Sigmoid colon (tissue), 7 donors: ENCODE data around the gene RASA2. TPM values are rescaled to one million over a fixed set of nuclear protein-coding genes. Genes with fewer than 3 reads are reported as not detected.

Experiments used
- DNase-seq: peaks from one replicate; pipeline ENCODE4 v3.0.0-alpha.2; 2019
- H3K27ac ChIP-seq, 4 donors: fragments of 200-600 bp; sonication (generic); one replicate each; pipeline ENCODE4 v1.5.1; 2016 to 2019; ENCODE audit warnings: mild to moderate bottlenecking in 1 of 4
- H3K27me3 ChIP-seq, 3 donors: fragments of 200-600 bp; sonication (generic); one replicate each; pipeline ENCODE4 v1.5.1; 2019; ENCODE audit warnings: mild to moderate bottlenecking in 1 of 3
- H3K36me3 ChIP-seq, 4 donors: fragments of 200-600 bp; sonication (generic); one replicate each; pipeline ENCODE4 v1.5.1; 2016 to 2019
- H3K4me1 ChIP-seq, 4 donors: fragments of 200-600 bp; sonication (generic); one replicate each; pipeline ENCODE4 v1.5.1; 2017 to 2019
- H3K4me3 ChIP-seq, 4 donors: fragments of 200-600 bp; sonication (generic); one replicate each; pipeline ENCODE4 v1.5.1; 2017 to 2019; ENCODE audit warnings: mild to moderate bottlenecking in 2 of 4, moderate library complexity in 1 of 4
- H3K9me3 ChIP-seq, 4 donors: fragments of 200-600 bp in 3 of 4; sonication (generic) in 3 of 4; one replicate each; pipeline versions ENCODE4 v1.5.1 to v1.6.1; 2013 to 2019
- EP300 ChIP-seq, 4 donors: sonication (generic); formaldehyde crosslinking; IDR thresholded peaks; one replicate each; pipeline ENCODE4 v1.6.1; 2017; ENCODE audit warnings: antibody characterized with exemption in 4 of 4
- POLR2A ChIP-seq, 2 donors: fragments of 450-650 bp; IDR thresholded peaks; one replicate each; pipeline ENCODE4 v1.6.1; 2016; ENCODE audit warnings: antibody characterized with exemption in 2 of 2, mild to moderate bottlenecking in 2 of 2, moderate library complexity in 2 of 2
- POLR2AphosphoS5 ChIP-seq, 4 donors: sonication (generic); formaldehyde crosslinking; IDR thresholded peaks; one replicate each; pipeline ENCODE4 v1.6.1; 2017; ENCODE audit warnings: antibody characterized with exemption in 4 of 4
- WGBS, 2 donors: extraction: QIAGEN DNeasy Blood & Tissue Kit; methylation state at CpG; one replicate each; pipeline ENCODE4 v1.1.7; 2013; 5-methylcytosine and 5-hydroxymethylcytosine counted together
- intact Hi-C: fragments of 100-400 bp; cut with DNase I; formaldehyde crosslinking; loops from one replicate; pipeline ENCODE4 v1.15.1; 2023
- polyA plus RNA-seq, 3 donors: library from polyadenylated mRNA; stranded (reverse); fragments of 200-250 nt; gene quantifications; one replicate each; pipeline ENCODE4 v1.2.3, GENCODE V29; 2013
- total RNA-seq, 4 donors: library from RNA; depleted of rRNA; stranded (reverse); fragments of >200 nt; gene quantifications; one replicate each; pipeline ENCODE4 v1.1.0, GENCODE V29; 2016
- TF ChIP-seq, protein P1 (sequence below), 4 experiments: fragments of 450-650 bp in 3 of 4; fragments of 200-600 bp in 1 of 4; IDR thresholded peaks; one replicate each; pipeline ENCODE4 v1.5.1; 2016 to 2019; ENCODE audit warnings: antibody characterized with exemption in 4 of 4, mild to moderate bottlenecking in 3 of 4, moderate library complexity in 2 of 4
- donor health status: healthy with polysubstance abuse.
- donor health status: Bipolar disorder and iron deficiency.
- donor health status: healthy.

The RASA2 gene
- total and polyA plus RNA-seq, 7 donors, result 3.2 to 20.5 (median 13.0) TPM

- Histone ChIP-seq H3K27ac (no peak overlapping the region), H3K9me3 (no peaks in the 10 kb centered on the region), H3K4me3 (no peak overlapping the region), H3K4me1 (peaks cover 0 to 29% (median 19%) of the 10 kb centered on the region in 4 donors), H3K36me3 (no peaks in the 10 kb centered on the region), H3K27me3 (no peaks in the 10 kb centered on the region)
- intact Hi-C loops, result loop anchor here (1.0 to 5.0 kb wide), 2 partner anchors 94 to 223 kb away; partner anchors contain the start of gene PXYLP1
- WGBS, 2 donors, result 32 to 68% methylated on average over 18 of the region's 18 CpGs
- no peak for DNase-seq
- TF ChIP-seq POLR2A (IDR thresholded peaks at IDR 0.05) (no peak), EP300 (IDR thresholded peaks at IDR 0.05) (no peak), POLR2AphosphoS5 (IDR thresholded peaks at IDR 0.05) (no peak)
- TF ChIP-seq, protein P1, sequence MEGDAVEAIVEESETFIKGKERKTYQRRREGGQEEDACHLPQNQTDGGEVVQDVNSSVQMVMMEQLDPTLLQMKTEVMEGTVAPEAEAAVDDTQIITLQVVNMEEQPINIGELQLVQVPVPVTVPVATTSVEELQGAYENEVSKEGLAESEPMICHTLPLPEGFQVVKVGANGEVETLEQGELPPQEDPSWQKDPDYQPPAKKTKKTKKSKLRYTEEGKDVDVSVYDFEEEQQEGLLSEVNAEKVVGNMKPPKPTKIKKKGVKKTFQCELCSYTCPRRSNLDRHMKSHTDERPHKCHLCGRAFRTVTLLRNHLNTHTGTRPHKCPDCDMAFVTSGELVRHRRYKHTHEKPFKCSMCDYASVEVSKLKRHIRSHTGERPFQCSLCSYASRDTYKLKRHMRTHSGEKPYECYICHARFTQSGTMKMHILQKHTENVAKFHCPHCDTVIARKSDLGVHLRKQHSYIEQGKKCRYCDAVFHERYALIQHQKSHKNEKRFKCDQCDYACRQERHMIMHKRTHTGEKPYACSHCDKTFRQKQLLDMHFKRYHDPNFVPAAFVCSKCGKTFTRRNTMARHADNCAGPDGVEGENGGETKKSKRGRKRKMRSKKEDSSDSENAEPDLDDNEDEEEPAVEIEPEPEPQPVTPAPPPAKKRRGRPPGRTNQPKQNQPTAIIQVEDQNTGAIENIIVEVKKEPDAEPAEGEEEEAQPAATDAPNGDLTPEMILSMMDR (IDR thresholded peaks at IDR 0.05), result no peak
Observed at GRCh38 chr3:141455603-141456300, 31.1 kb upstream of the RASA2 start.

DNA sequence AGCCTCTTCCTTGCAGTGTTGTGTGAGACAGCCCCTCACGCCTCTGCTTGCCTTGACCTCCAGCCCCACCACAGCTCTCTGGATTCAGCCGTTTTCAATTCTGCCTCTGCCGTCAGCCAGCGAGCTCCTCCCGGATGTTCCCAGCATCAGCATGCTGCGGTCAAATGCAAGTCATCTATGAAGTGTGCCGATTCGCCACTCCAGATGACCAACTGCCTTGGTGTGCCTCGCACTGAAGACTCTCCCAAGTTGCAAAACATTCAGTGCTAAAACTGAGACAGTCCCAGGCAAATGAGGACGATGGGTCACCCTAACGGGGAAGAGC lies 30.6 kb upstream of the RASA2 start:
- Histone ChIP-seq H3K27ac (no peak overlapping the region), H3K9me3 (no peaks in the 10 kb centered on the region), H3K27me3 (no peaks in the 10 kb centered on the region), H3K4me1 (peaks cover 0 to 24% (median 19%) of the 10 kb centered on the region in 4 donors), H3K36me3 (no peaks in the 10 kb centered on the region), H3K4me3 (no peak overlapping the region)
- TF ChIP-seq POLR2A (IDR thresholded peaks at IDR 0.05) (no peak), POLR2AphosphoS5 (IDR thresholded peaks at IDR 0.05) (peak in 1 of 4 donors; percentile 8)
- no peak for DNase-seq
- WGBS, 2 donors, result 89 to 91% methylated on average over 11 of the region's 11 CpGs
- intact Hi-C loops, result loop anchor here (5.0 kb wide), 1 partner anchor 224 kb away; the partner anchor contains the start of gene PXYLP1

DNA sequence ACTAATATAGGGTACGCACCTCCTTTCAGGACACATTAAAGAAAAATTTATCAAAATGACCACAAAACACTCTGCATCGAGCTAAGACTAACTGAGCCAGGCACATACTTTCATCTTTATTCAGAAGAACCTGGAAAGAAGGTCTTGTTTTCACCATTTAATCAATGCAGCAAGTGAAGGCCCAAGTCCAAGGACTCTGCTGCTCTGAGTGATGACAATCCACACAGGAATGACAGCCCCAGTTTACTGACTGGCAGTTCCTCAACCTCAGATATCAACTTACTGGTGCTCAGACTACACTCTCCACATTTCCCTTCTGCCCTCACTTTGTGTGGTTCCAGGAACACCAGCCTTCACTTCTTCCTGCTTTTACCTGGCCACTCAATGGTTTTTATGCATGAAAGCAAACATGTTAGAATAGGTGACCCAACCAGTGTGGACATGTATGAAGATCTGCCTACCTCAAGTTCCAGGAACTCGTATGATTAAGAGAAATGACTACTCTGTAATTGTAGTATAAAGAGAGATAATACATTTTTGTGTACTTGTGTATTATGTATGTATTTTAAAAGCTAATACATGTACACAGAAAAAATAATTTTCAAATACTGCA lies 29.1 kb upstream of the RASA2 start:
- Histone ChIP-seq H3K36me3 (no peaks in the 10 kb centered on the region), H3K4me3 (no peak overlapping the region), H3K27me3 (no peaks in the 10 kb centered on the region), H3K27ac (no peak overlapping the region), H3K4me1 (peaks cover 0 to 12% (median 9%) of the 10 kb centered on the region in 4 donors), H3K9me3 (no peaks in the 10 kb centered on the region)
- DNase-seq, result no peak
- intact Hi-C loops, result loop anchor here (5.0 kb wide), 1 partner anchor 225 kb away; the partner anchor contains the start of gene PXYLP1
- WGBS, 2 donors, result 80 to 83% methylated on average over 3 of the region's 3 CpGs
- no peak for TF ChIP-seq EP300 (IDR thresholded peaks at IDR 0.05)
- TF ChIP-seq POLR2AphosphoS5 (IDR thresholded peaks at IDR 0.05), result no peak
- TF ChIP-seq POLR2A (IDR thresholded peaks at IDR 0.05), result no peak
- TF ChIP-seq, protein P1 (IDR thresholded peaks at IDR 0.05), result no peak

GRCh38 chr3:141459008-141459407 lies 27.8 kb upstream of the RASA2 start:
- intact Hi-C loops, result loop anchor here (5.0 kb wide), 1 partner anchor 227 kb away; the partner anchor contains the start of gene PXYLP1
- WGBS, 2 donors, result 58 to 80% methylated on average over 7 of the region's 7 CpGs

More at GRCh38 chr3:141459008-141459407, 27.8 kb upstream of the RASA2 start:
- Histone ChIP-seq H3K27me3 (no peaks in the 10 kb centered on the region), H3K4me1 (peaks cover 0 to 12% (median 9%) of the 10 kb centered on the region in 4 donors), H3K36me3 (no peaks in the 10 kb centered on the region), H3K4me3 (no peak overlapping the region), H3K27ac (no peak overlapping the region), H3K9me3 (no peaks in the 10 kb centered on the region)
- TF ChIP-seq, protein P1 (IDR thresholded peaks at IDR 0.05), result no peak
- no peak for TF ChIP-seq POLR2A (IDR thresholded peaks at IDR 0.05)
- no peak for TF ChIP-seq EP300 (IDR thresholded peaks at IDR 0.05)
- no peak for TF ChIP-seq POLR2AphosphoS5 (IDR thresholded peaks at IDR 0.05)
- no peak for DNase-seq
